WERI-Rb-1 (cell line): ENCODE measurements around the gene GRK4.
A peak's percentile ranks its signal among the peaks of the same experiment; 100 is the strongest.
"Not testable (repeated sequence)": the region's sequence is repeated elsewhere in the genome, so short reads cannot be mapped to it uniquely, and the experiment has no call there.

Experiments
- DNase-seq: peaks from one replicate; pipeline ENCODE4 v3.0.0-alpha.2; 2020
- H3K27ac ChIP-seq: fragments of 250-450 bp; sonication (Bioruptor Pico); 2 replicates; pipeline ENCODE4 v1.5.1; 2020; ENCODE audit warnings: mild to moderate bottlenecking, moderate library complexity
- H3K27me3 ChIP-seq: fragments of 250-450 bp; sonication (Bioruptor Pico); 2 replicates; pipeline ENCODE4 v1.5.1; 2021; ENCODE audit warnings: mild to moderate bottlenecking, low read depth, moderate library complexity; ENCODE audit not compliant: insufficient read depth, severe bottlenecking
- H3K36me3 ChIP-seq: fragments of 250-450 bp; sonication (Bioruptor Pico); 2 replicates; pipeline ENCODE4 v1.5.1; 2020; ENCODE audit warnings: mild to moderate bottlenecking, moderate library complexity
- H3K4me3 ChIP-seq: 2 replicates; pipeline ENCODE4 v1.5.1; 2011; ENCODE audit warnings: low read depth, mild to moderate bottlenecking, control low read depth, low read length
- H3K9me3 ChIP-seq: fragments of 250-450 bp; sonication (Bioruptor Pico); 2 replicates; pipeline ENCODE4 v1.5.1; 2021; ENCODE audit warnings: mild to moderate bottlenecking, moderate library complexity; ENCODE audit not compliant: severe bottlenecking
- CTCF ChIP-seq: IDR thresholded peaks from 2 replicates; pipeline ENCODE4 v1.5.1; 2011; ENCODE audit warnings: low read depth, mild to moderate bottlenecking, control low read depth, inconsistent platforms, low read length

GRK4 gene

GRCh38 chr4:2955186-2956044, 8.0 kb upstream of the GRK4 start:
- not testable (repeated sequence) for H3K9me3 ChIP-seq, H3K4me3 ChIP-seq, H3K27me3 ChIP-seq
- peak; percentile 36; the same call in 1 of the 2 replicates for TF ChIP-seq CTCF
- peaks cover 90% of the 10 kb centered on the region for H3K36me3 ChIP-seq
- peak; percentile 47 for DNase-seq
- H3K27ac ChIP-seq, result peak overlapping the region; percentile 66

- Histone ChIP-seq H3K36me3 (peaks cover 74% of the 10 kb centered on the region), H3K27me3 (no peaks in the 10 kb centered on the region), H3K9me3 (peaks cover 2% of the 10 kb centered on the region), H3K27ac (no peak overlapping the region), H3K4me3 (no peak overlapping the region)
- no peak for TF ChIP-seq CTCF
- no peak for DNase-seq
Observed at GRCh38 chr4:2958446-2958845, 4.9 kb upstream of the GRK4 start.

- H3K27me3 ChIP-seq, H3K27ac ChIP-seq, H3K9me3 ChIP-seq, H3K4me3 ChIP-seq, DNase-seq: not testable (repeated sequence)
- peaks cover 63% of the 10 kb centered on the region for H3K36me3 ChIP-seq
Observed at GRCh38 chr4:2960450-2960849, 2.9 kb upstream of the GRK4 start.

GRCh38 chr4:2961421-2961810, 2.0 kb upstream of the GRK4 start:
- Histone ChIP-seq H3K36me3 (peaks cover 60% of the 10 kb centered on the region), H3K27me3 (no peaks in the 10 kb centered on the region), H3K4me3 (peak overlapping the region; percentile 63; the same call in 1 of the 2 replicates), H3K9me3 (no peaks in the 10 kb centered on the region), H3K27ac (no peak overlapping the region)
- no peak for TF ChIP-seq CTCF
- no peak for DNase-seq

- Histone ChIP-seq H3K27ac (peak overlapping the region; percentile 94), H3K9me3 (no peaks in the 10 kb centered on the region), H3K4me3 (peak overlapping the region; percentile 63), H3K36me3 (peaks cover 60% of the 10 kb centered on the region), H3K27me3 (no peaks in the 10 kb centered on the region)
- TF ChIP-seq CTCF, result no peak
- DNase-seq, result no peak
Observed at GRCh38 chr4:2961811-2962441, 1.4 kb upstream of the GRK4 start.

- Histone ChIP-seq H3K36me3 (peaks cover 54% of the 10 kb centered on the region), H3K9me3 (no peaks in the 10 kb centered on the region), H3K27me3 (no peaks in the 10 kb centered on the region), H3K4me3 (peak overlapping the region; percentile 63), H3K27ac (peak overlapping the region; percentile 94)
- no peak for TF ChIP-seq CTCF
- peak; percentile 58 for DNase-seq
Observed at GRCh38 chr4:2962614-2963174, 677 bp upstream of the GRK4 start.
